Heart left ventricle (tissue), 13 donors: ENCODE results near the gene ARNT2.

ENCODE experiments used
- CTCF ChIP-seq, 12 donors: fragments of 200-600 bp; sonication (generic) in 4 of 12; IDR thresholded peaks; one replicate each; pipeline versions ENCODE4 v1.5.0 to v1.8.0; 2018 to 2022; ENCODE audit warnings: antibody characterized with exemption in 12 of 12, mild to moderate bottlenecking in 5 of 12
- POLR2A ChIP-seq, 2 donors: fragments of 450-650 bp; IDR thresholded peaks; one replicate each; pipeline ENCODE4 v1.6.1; 2017; ENCODE audit warnings: antibody characterized with exemption in 2 of 2, mild to moderate bottlenecking in 2 of 2, moderate library complexity in 2 of 2
- donor health status: ischemic (EF 13 %, LVEDD 7.1; RV severe dilation, severe dysfunction).
- donor health status: DM: no; HTN: yes; CAD: no.
- donor health status: DM: no; HTN: no; CAD: no.
- donor health status: ischemic (EF 25% LVEDD 6.9; RV normal size, moderate dysfunction).
- donor health status: ischemic (EF 25% LVEDD 5.7; RV mildly dilated, moderate dysfunction).
- donor health status: ischemic (EF 35%, LVEDD 5.7; RV mildly dilated, moderate dysfunction).
- donor health status: nonischemic (EF 11% LVEDD 7.7; RV severe dilation, severe dysfunction).
- donor health status: DM: yes; HTN: yes; CAD: no.
- donor health status: PGD.
- donor health status: ischemic (EF 29% LVEDD 5.4; RV normal size, mild dysfunction).
- donor health status: nonischemic (EF 23%, LVEDD 6.1; RV moderate dilation, normal function).

DNA sequence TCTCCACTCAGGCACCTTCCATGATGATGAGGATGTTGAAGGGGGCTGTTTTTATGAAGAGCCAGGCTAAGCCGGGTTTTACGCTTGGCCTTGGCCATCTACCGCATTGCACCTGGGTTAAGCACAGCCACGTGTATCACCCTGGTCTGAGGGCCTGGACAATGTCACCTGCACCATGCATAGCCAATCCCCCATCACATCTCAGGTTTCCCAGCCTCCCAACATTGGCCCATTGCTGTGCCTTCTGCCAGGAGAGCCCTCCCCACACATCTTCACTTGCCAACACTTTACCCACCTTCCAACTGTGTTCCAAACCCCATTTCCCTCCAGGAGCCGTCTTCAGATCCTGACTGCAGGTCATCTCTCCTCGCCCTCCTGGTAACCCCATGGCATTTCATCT, 155.6 kb downstream of the ARNT2 start:
- TF ChIP-seq CTCF (IDR thresholded peaks at IDR 0.05) (no peak), POLR2A (IDR thresholded peaks at IDR 0.05) (no peak)
